Stomach (tissue), 9 donors: Measurements from ENCODE around the gene SPATS1. TPM values are rescaled to one million over a fixed set of nuclear protein-coding genes. Genes with fewer than 3 reads are reported as not detected.

Experiments
- DNase-seq, 2 donors: peaks; one replicate each; pipeline versions ENCODE4 v3.0.0 to v3.0.0-alpha.2; 2013 to 2019
- H3K27ac ChIP-seq, 5 donors: fragments of 200-600 bp in 4 of 5; sonication (generic) in 4 of 5; one replicate each; pipeline ENCODE4 v1.5.1; 2013 to 2019; ENCODE audit warnings: mild to moderate bottlenecking in 1 of 5, moderate library complexity in 1 of 5
- H3K27me3 ChIP-seq, 3 donors: fragments of 200-600 bp; sonication (generic); one replicate each; pipeline ENCODE4 v1.5.1; 2017 to 2019; ENCODE audit warnings: mixed run types in 1 of 3
- H3K36me3 ChIP-seq, 4 donors: fragments of 200-600 bp; sonication (generic); 1 replicate in 3 of 4; 2 replicates in 1 of 4; pipeline ENCODE4 v1.5.1; 2016 to 2019
- H3K4me1 ChIP-seq, 4 donors: fragments of 200-600 bp; sonication (generic); one replicate each; pipeline ENCODE4 v1.5.1; 2016 to 2019
- H3K4me3 ChIP-seq, 4 donors: fragments of 200-600 bp; sonication (generic) in 3 of 4; one replicate each; pipeline ENCODE4 v1.5.1; 2016 to 2019; ENCODE audit warnings: mild to moderate bottlenecking in 1 of 4
- H3K9me3 ChIP-seq, 4 donors: fragments of 200-600 bp; sonication (generic); one replicate each; pipeline ENCODE4 v1.5.1; 2016 to 2019
- CTCF ChIP-seq, 7 experiments: fragments of 450-650 bp in 4 of 7; fragments of 200-600 bp in 3 of 7; sonication (generic) in 3 of 7; IDR thresholded peaks; one replicate each; pipeline ENCODE4 v1.5.1; 2016 to 2019; ENCODE audit warnings: antibody characterized with exemption in 7 of 7, control low read depth in 2 of 7, mild to moderate bottlenecking in 1 of 7
- EP300 ChIP-seq: sonication (generic); formaldehyde crosslinking; IDR thresholded peaks from one replicate; pipeline ENCODE4 v1.6.1; 2017; ENCODE audit warnings: antibody characterized with exemption
- POLR2A ChIP-seq, 4 donors: fragments of 450-650 bp; IDR thresholded peaks; one replicate each; pipeline ENCODE4 v1.6.1; 2016; ENCODE audit warnings: antibody characterized with exemption in 4 of 4, control low read depth in 2 of 4, mild to moderate bottlenecking in 1 of 4, moderate library complexity in 1 of 4
- POLR2AphosphoS5 ChIP-seq, 3 donors: sonication (generic); formaldehyde crosslinking; IDR thresholded peaks; one replicate each; pipeline ENCODE4 v1.6.1; 2016; ENCODE audit warnings: antibody characterized with exemption in 3 of 3
- WGBS, 5 donors: extraction: QIAGEN DNeasy Blood & Tissue Kit in 3 of 5; methylation state at CpG; one replicate each; pipeline versions ENCODE4 v1.1.5 to v1.1.7; 2013 to 2018; 5-methylcytosine and 5-hydroxymethylcytosine counted together
- intact Hi-C: fragments of 100-400 bp; cut with DNase I; formaldehyde crosslinking; loops from one replicate; pipeline ENCODE4 v1.15.1; 2023; ENCODE audit warnings: low total_unique reads
- polyA plus RNA-seq, 3 donors: library from polyadenylated mRNA; stranded (reverse); fragments of 200-250 nt; gene quantifications; one replicate each; pipeline ENCODE4 v1.2.3, GENCODE V29; 2013
- total RNA-seq, 5 donors: library from RNA; depleted of rRNA; stranded (reverse); fragments of >200 nt; gene quantifications; one replicate each; pipeline versions ENCODE4 v1.1.0 to v1.2.3, GENCODE V29; 2014 to 2016
- donor health status: healthy with polysubstance abuse.
- donor health status: Bipolar disorder and iron deficiency.
- donor health status: healthy.

Gene SPATS1
- total and polyA plus RNA-seq, 8 donors, result not detected

- no peak overlapping the region for H3K4me3 ChIP-seq
- no peak overlapping the region for H3K27ac ChIP-seq
- DNase-seq, result no peak
- no peaks in the 10 kb centered on the region for H3K4me1 ChIP-seq
- TF ChIP-seq EP300 (no peak), POLR2AphosphoS5 (IDR thresholded peaks at IDR 0.05) (no peak), CTCF (IDR thresholded peaks at IDR 0.05) (no peak), POLR2A (IDR thresholded peaks at IDR 0.05) (no peak)
- H3K9me3 ChIP-seq, result no peaks in the 10 kb centered on the region
- peaks cover 0 to 6% (median 0%) of the 10 kb centered on the region in 3 donors for H3K27me3 ChIP-seq
- WGBS, 5 donors, result 47 to 69% (median 60%) methylated on average over 2 of the region's 2 CpGs
- intact Hi-C loops, result no loop called here
- H3K36me3 ChIP-seq, result no peaks in the 10 kb centered on the region
Observed at GRCh38 chr6:44367681-44368080, 25.2 kb downstream of the SPATS1 start.

- Histone ChIP-seq H3K36me3 (no peaks in the 10 kb centered on the region), H3K9me3 (no peaks in the 10 kb centered on the region), H3K27me3 (peaks cover 0 to 11% (median 0%) of the 10 kb centered on the region in 3 donors), H3K27ac (no peak overlapping the region), H3K4me1 (no peaks in the 10 kb centered on the region), H3K4me3 (no peak overlapping the region)
- TF ChIP-seq CTCF (IDR thresholded peaks at IDR 0.05), result no peak
- TF ChIP-seq POLR2AphosphoS5 (IDR thresholded peaks at IDR 0.05), result no peak
- no peak for TF ChIP-seq EP300
- TF ChIP-seq POLR2A (IDR thresholded peaks at IDR 0.05), result no peak
- intact Hi-C loops, result no loop called here
- WGBS, 5 donors, result 60 to 90% (median 75%) methylated on average over 3 of the region's 3 CpGs
- no peak for DNase-seq
Observed at GRCh38 chr6:44373051-44373450, 30.6 kb downstream of the SPATS1 start.

GRCh38 chr6:44373787-44374186 is 31.3 kb downstream of the SPATS1 start:
- no peak for DNase-seq
- TF ChIP-seq EP300 (no peak), POLR2AphosphoS5 (IDR thresholded peaks at IDR 0.05) (no peak), CTCF (IDR thresholded peaks at IDR 0.05) (no peak), POLR2A (IDR thresholded peaks at IDR 0.05) (no peak)
- no peaks in the 10 kb centered on the region for H3K36me3 ChIP-seq
- H3K27ac ChIP-seq, result no peak overlapping the region
- no peak overlapping the region for H3K4me3 ChIP-seq
- no peaks in the 10 kb centered on the region for H3K9me3 ChIP-seq
- 25 to 39% (median 39%) methylated on average over 2 of the region's 2 CpGs for WGBS, 5 donors
- H3K27me3 ChIP-seq, result peaks cover 0 to 11% (median 0%) of the 10 kb centered on the region in 3 donors
- no peaks in the 10 kb centered on the region for H3K4me1 ChIP-seq
- intact Hi-C loops, result no loop called here

- WGBS, 5 donors, result 86 to 91% (median 89%) methylated on average over 3 of the region's 3 CpGs
Observed at GRCh38 chr6:44375071-44375470, 32.6 kb downstream of the SPATS1 start.

More at GRCh38 chr6:44375071-44375470, 32.6 kb downstream of the SPATS1 start:
- no peak for DNase-seq
- no peak overlapping the region for H3K4me3 ChIP-seq
- H3K27ac ChIP-seq, result no peak overlapping the region
- TF ChIP-seq CTCF (IDR thresholded peaks at IDR 0.05) (no peak), EP300 (no peak), POLR2AphosphoS5 (IDR thresholded peaks at IDR 0.05) (no peak), POLR2A (IDR thresholded peaks at IDR 0.05) (no peak)
- H3K9me3 ChIP-seq, result no peaks in the 10 kb centered on the region
- no peaks in the 10 kb centered on the region for H3K36me3 ChIP-seq
- intact Hi-C loops, result no loop called here
- H3K27me3 ChIP-seq, result peaks cover 0 to 11% (median 0%) of the 10 kb centered on the region in 3 donors
- H3K4me1 ChIP-seq, result no peaks in the 10 kb centered on the region
